Measurements from ENCODE around the gene CCDC154. TPM values are rescaled to one million over a fixed set of nuclear protein-coding genes. Genes with fewer than 3 reads are reported as not detected.

Gene CCDC154
- polyA plus RNA-seq, 3 donors from 2014 or later: not detected

- Mint-ChIP-seq H3K4me3 (no peak overlapping the region), H3K27me3 (ENCODE audit: low read depth in 3 of 3) (peaks cover 9% of the 10 kb centered on the region in 3 donors), H3K36me3 (no peaks in the 10 kb centered on the region), H3K27ac (peak overlapping the region in 2 of 6 donors; percentile 17 to 33), H3K4me1 (peaks cover 16 to 23% of the 10 kb centered on the region in 2 donors), H3K9me3 (no peaks in the 10 kb centered on the region)
- no peak for DNase-seq
Measured at GRCh38 chr16:1424028-1424427, 20.3 kb downstream of the CCDC154 start.

- H3K27ac Mint-ChIP-seq: peak overlapping the region; percentile 96 to 99 (median 98)
- peaks cover 16 to 23% of the 10 kb centered on the region in 2 donors for H3K4me1 Mint-ChIP-seq
- H3K4me3 Mint-ChIP-seq: peak overlapping the region; percentile 48 to 95 (median 60)
- no peak for DNase-seq
- H3K36me3 Mint-ChIP-seq: no peaks in the 10 kb centered on the region
- peaks cover 9% of the 10 kb centered on the region in 3 donors for H3K27me3 Mint-ChIP-seq (ENCODE audit: low read depth in 3 of 3)
- no peaks in the 10 kb centered on the region for H3K9me3 Mint-ChIP-seq
Measured at GRCh38 chr16:1422076-1422475, 22.3 kb downstream of the CCDC154 start.

GRCh38 chr16:1420111-1420539, 24.2 kb downstream of the CCDC154 start:
- H3K36me3 Mint-ChIP-seq: no peaks in the 10 kb centered on the region
- peaks cover 10 to 11% (median 10%) of the 10 kb centered on the region in 3 donors for H3K27me3 Mint-ChIP-seq (ENCODE audit: low read depth in 3 of 3)
- H3K4me1 Mint-ChIP-seq: peaks cover 25 to 32% of the 10 kb centered on the region in 2 donors
- no peaks in the 10 kb centered on the region for H3K9me3 Mint-ChIP-seq
- no peak for DNase-seq
- peak overlapping the region; percentile 89 to 97 (median 95) for H3K4me3 Mint-ChIP-seq
- peak overlapping the region; percentile 66 to 98 (median 96) for H3K27ac Mint-ChIP-seq

GRCh38 chr16:1416521-1416941, 27.8 kb downstream of the CCDC154 start:
- peak overlapping the region; percentile 39 to 87 (median 80) for H3K27ac Mint-ChIP-seq
- peaks cover 16 to 19% (median 17%) of the 10 kb centered on the region in 3 donors for H3K27me3 Mint-ChIP-seq (ENCODE audit: low read depth in 3 of 3)
- H3K9me3 Mint-ChIP-seq: no peaks in the 10 kb centered on the region
- no peak for DNase-seq
- peaks cover 33 to 39% of the 10 kb centered on the region in 2 donors for H3K4me1 Mint-ChIP-seq
- H3K36me3 Mint-ChIP-seq: peaks cover 0 to 3% (median 0%) of the 10 kb centered on the region in 3 donors
- peak overlapping the region; percentile 29 to 68 (median 59) for H3K4me3 Mint-ChIP-seq

- H3K36me3 Mint-ChIP-seq: peaks cover 0 to 3% (median 0%) of the 10 kb centered on the region in 3 donors
- peak within 1 kb of the TSS; percentile 70 to 93 (median 87) for H3K27ac Mint-ChIP-seq
- peaks cover 7 to 9% (median 8%) of the 10 kb centered on the region in 3 donors for H3K27me3 Mint-ChIP-seq (ENCODE audit: low read depth in 3 of 3)
- peak; percentile 77 to 82 (median 81) for DNase-seq
- H3K4me1 Mint-ChIP-seq: peaks cover 21 to 28% of the 10 kb centered on the region in 2 donors
- peak within 1 kb of the TSS; percentile 76 to 86 (median 85) for H3K4me3 Mint-ChIP-seq
- no peaks in the 10 kb centered on the region for H3K9me3 Mint-ChIP-seq
Measured at GRCh38 chr16:1414532-1415260, 29.7 kb downstream of the CCDC154 start, which contains the start of gene UNKL. Gene UNKL (minus strand): TSS chr16:1414704. CDS start chr16:1414691, 13 bp downstream.

- Mint-ChIP-seq H3K4me1 (peaks cover 26 to 31% of the 10 kb centered on the region in 2 donors), H3K27ac (peak overlapping the region; percentile 51 to 87 (median 80)), H3K27me3 (ENCODE audit: low read depth in 3 of 3) (peaks cover 7 to 9% (median 8%) of the 10 kb centered on the region in 3 donors), H3K36me3 (peaks cover 0 to 3% (median 0%) of the 10 kb centered on the region in 3 donors), H3K4me3 (peak overlapping the region; percentile 76 to 86 (median 83)), H3K9me3 (no peaks in the 10 kb centered on the region)
- peak; percentile 47 to 56 (median 55) for DNase-seq
Measured at GRCh38 chr16:1413684-1414531, 30.4 kb downstream of the CCDC154 start.

GRCh38 chr16:1412847-1413246, 31.5 kb downstream of the CCDC154 start:
- no peak for DNase-seq
- H3K36me3 Mint-ChIP-seq: peaks cover 0 to 3% (median 0%) of the 10 kb centered on the region in 3 donors
- peaks cover 9 to 12% (median 12%) of the 10 kb centered on the region in 3 donors for H3K27me3 Mint-ChIP-seq (ENCODE audit: low read depth in 3 of 3)
- peak overlapping the region in 3 of 6 donors; percentile 16 to 76 (median 21) for H3K27ac Mint-ChIP-seq
- H3K4me3 Mint-ChIP-seq: peak overlapping the region; percentile 33 to 83 (median 53)
- H3K4me1 Mint-ChIP-seq: peaks cover 26 to 35% of the 10 kb centered on the region in 2 donors
- H3K9me3 Mint-ChIP-seq: no peaks in the 10 kb centered on the region

GRCh38 chr16:1408171-1408837, 36.1 kb downstream of the CCDC154 start:
- Mint-ChIP-seq H3K27ac (peak overlapping the region in 5 of 6 donors; percentile 49 to 85 (median 74)), H3K4me3 (peak overlapping the region; percentile 72 to 83 (median 75)), H3K36me3 (peaks cover 0 to 3% (median 3%) of the 10 kb centered on the region in 3 donors), H3K27me3 (ENCODE audit: low read depth in 3 of 3) (peaks cover 3 to 8% (median 5%) of the 10 kb centered on the region in 3 donors), H3K4me1 (peaks cover 25 to 27% of the 10 kb centered on the region in 2 donors), H3K9me3 (no peaks in the 10 kb centered on the region)
- peak; percentile 94 to 96 (median 96) for DNase-seq

- Mint-ChIP-seq H3K9me3 (no peaks in the 10 kb centered on the region), H3K4me1 (peaks cover 26 to 27% of the 10 kb centered on the region in 2 donors), H3K36me3 (peaks cover 0 to 4% (median 3%) of the 10 kb centered on the region in 3 donors), H3K4me3 (peak overlapping the region; percentile 55 to 72 (median 56)), H3K27ac (peak overlapping the region in 5 of 6 donors; percentile 49 to 90 (median 72)), H3K27me3 (ENCODE audit: low read depth in 3 of 3) (peaks cover 3 to 8% (median 5%) of the 10 kb centered on the region in 3 donors)
- no peak for DNase-seq
Measured at GRCh38 chr16:1407753-1408152, 36.6 kb downstream of the CCDC154 start.

GRCh38 chr16:1403733-1404132, 40.6 kb downstream of the CCDC154 start:
- no peak for DNase-seq
- H3K4me1 Mint-ChIP-seq: peaks cover 11% of the 10 kb centered on the region in 2 donors
- no peak overlapping the region for H3K4me3 Mint-ChIP-seq
- H3K9me3 Mint-ChIP-seq: no peaks in the 10 kb centered on the region
- H3K36me3 Mint-ChIP-seq: peaks cover 0 to 9% (median 5%) of the 10 kb centered on the region in 3 donors
- no peak overlapping the region for H3K27ac Mint-ChIP-seq
- H3K27me3 Mint-ChIP-seq (ENCODE audit: low read depth in 3 of 3): peaks cover 5 to 14% (median 8%) of the 10 kb centered on the region in 3 donors

GRCh38 chr16:1403036-1403435, 41.3 kb downstream of the CCDC154 start:
- Mint-ChIP-seq H3K4me1 (peaks cover 9 to 11% of the 10 kb centered on the region in 2 donors), H3K36me3 (peaks cover 0 to 9% (median 9%) of the 10 kb centered on the region in 3 donors), H3K9me3 (no peaks in the 10 kb centered on the region), H3K27me3 (ENCODE audit: low read depth in 3 of 3) (peaks cover 4 to 13% (median 11%) of the 10 kb centered on the region in 3 donors), H3K4me3 (no peak overlapping the region), H3K27ac (no peak overlapping the region)
- no peak for DNase-seq

GRCh38 chr16:1401758-1402154, 42.6 kb downstream of the CCDC154 start:
- H3K4me3 Mint-ChIP-seq: no peak overlapping the region
- peaks cover 0 to 11% (median 9%) of the 10 kb centered on the region in 3 donors for H3K36me3 Mint-ChIP-seq
- H3K27ac Mint-ChIP-seq: no peak overlapping the region
- H3K27me3 Mint-ChIP-seq (ENCODE audit: low read depth in 3 of 3): peaks cover 4 to 14% (median 7%) of the 10 kb centered on the region in 3 donors
- no peak for DNase-seq
- no peaks in the 10 kb centered on the region for H3K9me3 Mint-ChIP-seq
- H3K4me1 Mint-ChIP-seq: peaks cover 4 to 6% of the 10 kb centered on the region in 2 donors
